ENCODE measurements around the gene BMP8B.

DNA sequence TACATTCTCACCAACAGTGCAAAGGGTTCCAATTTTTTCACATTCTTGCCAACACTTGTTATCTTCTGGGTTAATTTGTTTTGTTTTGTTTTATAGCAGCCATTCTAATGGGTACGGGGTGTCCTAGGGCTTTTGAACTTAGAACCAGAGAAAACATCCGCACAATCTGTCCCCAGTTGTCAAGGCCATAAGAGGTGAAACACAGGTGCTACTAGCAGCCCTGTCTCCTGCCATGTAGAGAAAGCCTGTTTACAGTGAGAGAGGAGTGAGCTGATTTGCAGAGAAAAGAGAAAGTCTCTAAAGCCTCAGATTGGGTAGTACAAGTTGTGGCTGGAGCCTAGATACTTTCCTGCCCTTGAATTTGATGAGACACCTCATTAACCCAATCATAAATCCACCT is 46.4 kb upstream of the BMP8B start:
- TF ChIP-seq ATF3 (IDR thresholded peaks at IDR 0.05) = no peak
- TF ChIP-seq, protein P1, sequence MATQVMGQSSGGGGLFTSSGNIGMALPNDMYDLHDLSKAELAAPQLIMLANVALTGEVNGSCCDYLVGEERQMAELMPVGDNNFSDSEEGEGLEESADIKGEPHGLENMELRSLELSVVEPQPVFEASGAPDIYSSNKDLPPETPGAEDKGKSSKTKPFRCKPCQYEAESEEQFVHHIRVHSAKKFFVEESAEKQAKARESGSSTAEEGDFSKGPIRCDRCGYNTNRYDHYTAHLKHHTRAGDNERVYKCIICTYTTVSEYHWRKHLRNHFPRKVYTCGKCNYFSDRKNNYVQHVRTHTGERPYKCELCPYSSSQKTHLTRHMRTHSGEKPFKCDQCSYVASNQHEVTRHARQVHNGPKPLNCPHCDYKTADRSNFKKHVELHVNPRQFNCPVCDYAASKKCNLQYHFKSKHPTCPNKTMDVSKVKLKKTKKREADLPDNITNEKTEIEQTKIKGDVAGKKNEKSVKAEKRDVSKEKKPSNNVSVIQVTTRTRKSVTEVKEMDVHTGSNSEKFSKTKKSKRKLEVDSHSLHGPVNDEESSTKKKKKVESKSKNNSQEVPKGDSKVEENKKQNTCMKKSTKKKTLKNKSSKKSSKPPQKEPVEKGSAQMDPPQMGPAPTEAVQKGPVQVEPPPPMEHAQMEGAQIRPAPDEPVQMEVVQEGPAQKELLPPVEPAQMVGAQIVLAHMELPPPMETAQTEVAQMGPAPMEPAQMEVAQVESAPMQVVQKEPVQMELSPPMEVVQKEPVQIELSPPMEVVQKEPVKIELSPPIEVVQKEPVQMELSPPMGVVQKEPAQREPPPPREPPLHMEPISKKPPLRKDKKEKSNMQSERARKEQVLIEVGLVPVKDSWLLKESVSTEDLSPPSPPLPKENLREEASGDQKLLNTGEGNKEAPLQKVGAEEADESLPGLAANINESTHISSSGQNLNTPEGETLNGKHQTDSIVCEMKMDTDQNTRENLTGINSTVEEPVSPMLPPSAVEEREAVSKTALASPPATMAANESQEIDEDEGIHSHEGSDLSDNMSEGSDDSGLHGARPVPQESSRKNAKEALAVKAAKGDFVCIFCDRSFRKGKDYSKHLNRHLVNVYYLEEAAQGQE (IDR thresholded peaks at IDR 0.05) = no peak
- TF ChIP-seq CTCF (IDR thresholded peaks at IDR 0.05; ENCODE audit: low read depth, low read length, missing input control) = no peak
- peak in 1 of 2 donors; percentile 50 for TF ChIP-seq RXRA (IDR thresholded peaks at IDR 0.05)
- no peak for TF ChIP-seq TAF1 (conservative IDR thresholded peaks at IDR 0.05)
- TF ChIP-seq, protein P2, sequence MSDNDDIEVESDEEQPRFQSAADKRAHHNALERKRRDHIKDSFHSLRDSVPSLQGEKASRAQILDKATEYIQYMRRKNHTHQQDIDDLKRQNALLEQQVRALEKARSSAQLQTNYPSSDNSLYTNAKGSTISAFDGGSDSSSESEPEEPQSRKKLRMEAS (IDR thresholded peaks at IDR 0.05) = no peak

Data from liver (tissue), 3 donors.